Smooth muscle cell (in vitro differentiated cells): ENCODE measurements around the gene BPTF. TPM values are rescaled to one million over a fixed set of nuclear protein-coding genes. Genes with fewer than 3 reads are reported as not detected.
"Not testable (repeated sequence)": the region's sequence is repeated elsewhere in the genome, so short reads cannot be mapped to it uniquely, and the experiment has no call there.

Experiments used
- DNase-seq: peaks from one replicate; lab custom pipeline; 2025; ENCODE audit not compliant: unreplicated experiment; lab: John Stamatoyannopoulos, UW
- H2AFZ ChIP-seq: fragments of 200-600 bp; sonication (generic); 2 replicates; pipeline ENCODE4 v1.6.0; 2016; ENCODE audit warnings: antibody characterized with exemption, low read depth, mild to moderate bottlenecking
- H3F3A ChIP-seq: fragments of 200-600 bp; sonication (generic); 2 replicates; pipeline ENCODE4 v1.6.0; 2017; ENCODE audit warnings: antibody characterized with exemption, low read depth
- H3K27ac ChIP-seq: fragments of 200-600 bp; sonication (generic); 2 replicates; pipeline ENCODE4 v1.5.1; 2016; ENCODE audit warnings: low read depth, mild to moderate bottlenecking
- H3K27me3 ChIP-seq: fragments of 200-600 bp; sonication (generic); 2 replicates; pipeline ENCODE4 v1.6.1; 2016; ENCODE audit warnings: low read depth, mild to moderate bottlenecking
- H3K36me3 ChIP-seq: fragments of 200-600 bp; sonication (generic); 2 replicates; pipeline ENCODE4 v1.5.1; 2016; ENCODE audit warnings: low read depth
- H3K4me1 ChIP-seq: fragments of 200-600 bp; sonication (generic); 2 replicates; pipeline ENCODE4 v1.5.1; 2016; ENCODE audit warnings: low read depth
- H3K4me2 ChIP-seq: fragments of 200-600 bp; sonication (generic); 2 replicates; pipeline ENCODE4 v1.6.0; 2016; ENCODE audit warnings: mild to moderate bottlenecking
- H3K4me3 ChIP-seq: fragments of 200-600 bp; sonication (generic); 2 replicates; pipeline ENCODE4 v1.5.1; 2016; ENCODE audit warnings: mild to moderate bottlenecking
- H3K79me2 ChIP-seq: fragments of 200-600 bp; sonication (generic); 2 replicates; pipeline ENCODE4 v1.6.0; 2016; ENCODE audit warnings: low read depth, mild to moderate bottlenecking
- H3K9ac ChIP-seq: fragments of 200-600 bp; sonication (generic); 2 replicates; pipeline ENCODE4 v1.6.0; 2016; ENCODE audit warnings: low read depth
- H3K9me3 ChIP-seq: fragments of 200-600 bp; sonication (generic); replicated peaks from 2 replicates; pipeline ENCODE4 v1.5.1; 2016; ENCODE audit warnings: low read depth
- H4K20me1 ChIP-seq: fragments of 200-600 bp; sonication (generic); 2 replicates; pipeline ENCODE4 v1.6.0; 2016; ENCODE audit warnings: low read depth
- WGBS: methylation state at CpG from one replicate; pipeline ENCODE4 v1.1.7; 2016; ENCODE audit warnings: low lambda C conversion rate; 5-methylcytosine and 5-hydroxymethylcytosine counted together
- polyA plus RNA-seq: library from polyadenylated mRNA; unstranded; fragments of >200 nt; fragmentation: Nextera tagmentation; extraction: Ambion mirVana; gene quantifications from 2 replicates; pipeline ENCODE4 v1.2.1, GENCODE V29; 2016
- total RNA-seq: library from RNA; depleted of rRNA; stranded (reverse); fragments of >200 nt; gene quantifications from 2 replicates; pipeline ENCODE4 v1.2.3, GENCODE V29; 2014
- TF ChIP-seq, protein P1 (sequence below): fragments of 200-600 bp; sonication (generic); IDR thresholded peaks from 2 replicates; pipeline ENCODE4 v1.5.1; 2017; ENCODE audit warnings: borderline replicate concordance, mild to moderate bottlenecking, antibody characterized with exemption; ENCODE audit not compliant: insufficient read depth, poor library complexity, severe bottlenecking

BPTF gene
- total and polyA plus RNA-seq, 2 experiments from 2014 or later: 26.8 to 51.2 TPM

DNA sequence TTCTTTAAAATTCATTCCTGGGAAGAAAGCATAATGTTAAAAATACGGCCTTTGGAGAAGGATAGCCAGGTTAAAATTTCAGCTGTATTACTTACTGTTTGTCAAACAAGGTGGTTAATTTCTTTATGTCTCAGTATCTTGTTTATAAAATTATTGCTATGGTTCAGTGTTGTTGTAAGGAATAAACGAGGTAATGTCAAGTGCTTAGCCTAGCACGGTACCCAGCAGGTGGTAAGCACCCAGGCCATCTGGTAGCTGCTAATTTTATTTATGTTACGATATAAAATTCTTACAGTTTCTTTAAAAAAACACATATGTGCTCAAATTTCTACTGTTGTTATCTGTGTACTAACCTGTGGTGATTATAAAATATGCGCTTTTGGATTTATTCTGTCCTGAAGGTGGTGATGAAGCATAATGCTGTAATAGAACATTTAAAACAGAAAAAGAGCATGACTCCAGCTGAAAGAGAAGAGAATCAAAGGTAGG lies 122.1 kb downstream of the BPTF start:
- 97% methylated on average over 5 of the region's 5 CpGs for WGBS
- H3K27ac ChIP-seq: no peak overlapping the region
- no peak overlapping the region for H2AFZ ChIP-seq
- peaks cover 23% of the 10 kb centered on the region for H3K36me3 ChIP-seq
- H3K9me3 ChIP-seq: no peaks in the 10 kb centered on the region
- no peaks in the 10 kb centered on the region for H3K4me1 ChIP-seq
- H3K4me3 ChIP-seq: no peak overlapping the region
- no peak overlapping the region for H3K9ac ChIP-seq
- TF ChIP-seq, protein P1, sequence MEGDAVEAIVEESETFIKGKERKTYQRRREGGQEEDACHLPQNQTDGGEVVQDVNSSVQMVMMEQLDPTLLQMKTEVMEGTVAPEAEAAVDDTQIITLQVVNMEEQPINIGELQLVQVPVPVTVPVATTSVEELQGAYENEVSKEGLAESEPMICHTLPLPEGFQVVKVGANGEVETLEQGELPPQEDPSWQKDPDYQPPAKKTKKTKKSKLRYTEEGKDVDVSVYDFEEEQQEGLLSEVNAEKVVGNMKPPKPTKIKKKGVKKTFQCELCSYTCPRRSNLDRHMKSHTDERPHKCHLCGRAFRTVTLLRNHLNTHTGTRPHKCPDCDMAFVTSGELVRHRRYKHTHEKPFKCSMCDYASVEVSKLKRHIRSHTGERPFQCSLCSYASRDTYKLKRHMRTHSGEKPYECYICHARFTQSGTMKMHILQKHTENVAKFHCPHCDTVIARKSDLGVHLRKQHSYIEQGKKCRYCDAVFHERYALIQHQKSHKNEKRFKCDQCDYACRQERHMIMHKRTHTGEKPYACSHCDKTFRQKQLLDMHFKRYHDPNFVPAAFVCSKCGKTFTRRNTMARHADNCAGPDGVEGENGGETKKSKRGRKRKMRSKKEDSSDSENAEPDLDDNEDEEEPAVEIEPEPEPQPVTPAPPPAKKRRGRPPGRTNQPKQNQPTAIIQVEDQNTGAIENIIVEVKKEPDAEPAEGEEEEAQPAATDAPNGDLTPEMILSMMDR: no peak
- H3K4me2 ChIP-seq: no peak overlapping the region
- H3F3A ChIP-seq: no peaks in the 10 kb centered on the region
- H3K27me3 ChIP-seq: no peaks in the 10 kb centered on the region
- H4K20me1 ChIP-seq: no peaks in the 10 kb centered on the region
- no peak for DNase-seq
- H3K79me2 ChIP-seq: no peaks in the 10 kb centered on the region

DNA sequence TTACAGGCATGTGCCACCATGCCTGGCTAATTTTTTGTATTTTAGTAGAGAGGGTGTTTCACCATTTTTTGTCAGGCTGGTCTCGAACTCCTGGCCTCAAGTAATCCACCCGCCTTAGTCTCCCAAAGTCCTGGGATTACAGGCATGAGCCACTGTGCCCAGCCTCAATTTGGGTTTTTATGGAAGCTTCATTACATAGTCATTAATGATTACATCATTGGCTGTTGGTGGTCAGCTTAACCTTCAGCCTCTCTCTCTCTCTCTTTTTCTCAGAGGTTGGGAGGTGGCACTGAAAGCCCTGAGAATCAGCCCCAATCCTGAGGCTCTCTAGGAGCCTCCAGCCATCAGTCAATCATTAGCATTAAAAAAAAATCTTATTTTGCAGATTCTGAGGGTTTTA lies 125.6 kb downstream of the BPTF start:
- peaks cover 27% of the 10 kb centered on the region for H3K36me3 ChIP-seq

DNA sequence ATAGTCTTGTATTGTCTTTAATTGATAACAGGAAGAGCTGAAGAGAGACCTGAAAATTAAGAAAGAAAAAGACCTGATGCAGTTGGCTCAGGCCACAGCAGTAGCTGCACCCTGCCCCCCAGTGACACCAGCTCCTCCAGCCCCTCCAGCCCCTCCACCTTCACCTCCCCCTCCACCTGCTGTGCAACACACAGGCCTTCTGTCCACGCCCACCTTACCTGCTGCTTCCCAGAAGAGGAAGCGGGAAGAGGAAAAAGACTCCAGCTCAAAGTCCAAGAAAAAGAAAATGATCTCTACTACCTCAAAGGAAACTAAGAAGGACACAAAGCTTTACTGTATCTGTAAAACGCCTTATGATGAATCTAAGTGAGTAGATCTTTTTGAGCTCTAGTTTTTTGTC lies 134.2 kb downstream of the BPTF start:
- no peak overlapping the region for H3K4me2 ChIP-seq
- 99% methylated on average over 3 of the region's 3 CpGs for WGBS
- TF ChIP-seq, protein P1: no peak
- H2AFZ ChIP-seq: no peak overlapping the region
- no peaks in the 10 kb centered on the region for H3K4me1 ChIP-seq
- no peaks in the 10 kb centered on the region for H3K9me3 ChIP-seq
- no peak overlapping the region for H3K9ac ChIP-seq
- no peaks in the 10 kb centered on the region for H3K79me2 ChIP-seq
- DNase-seq: no peak
- no peaks in the 10 kb centered on the region for H3K27me3 ChIP-seq
- peaks cover 8% of the 10 kb centered on the region for H3K36me3 ChIP-seq
- no peaks in the 10 kb centered on the region for H3F3A ChIP-seq
- no peak overlapping the region for H3K27ac ChIP-seq
- peaks cover 6% of the 10 kb centered on the region for H4K20me1 ChIP-seq
- H3K4me3 ChIP-seq: no peak overlapping the region

More for the DNA sequence above, 125.6 kb downstream of the BPTF start:
- DNase-seq: no peak
- TF ChIP-seq, protein P1: no peak
- no peak overlapping the region for H3K4me2 ChIP-seq
- no peaks in the 10 kb centered on the region for H3K27me3 ChIP-seq
- no peaks in the 10 kb centered on the region for H3K4me1 ChIP-seq
- WGBS: 95% methylated on average over 2 of the region's 2 CpGs
- H4K20me1 ChIP-seq: no peaks in the 10 kb centered on the region
- no peaks in the 10 kb centered on the region for H3K9me3 ChIP-seq
- no peak overlapping the region for H3K4me3 ChIP-seq
- no peak overlapping the region for H3K9ac ChIP-seq
- no peaks in the 10 kb centered on the region for H3F3A ChIP-seq
- H3K79me2 ChIP-seq: no peaks in the 10 kb centered on the region
- H2AFZ ChIP-seq: no peak overlapping the region
- H3K27ac ChIP-seq: no peak overlapping the region

DNA sequence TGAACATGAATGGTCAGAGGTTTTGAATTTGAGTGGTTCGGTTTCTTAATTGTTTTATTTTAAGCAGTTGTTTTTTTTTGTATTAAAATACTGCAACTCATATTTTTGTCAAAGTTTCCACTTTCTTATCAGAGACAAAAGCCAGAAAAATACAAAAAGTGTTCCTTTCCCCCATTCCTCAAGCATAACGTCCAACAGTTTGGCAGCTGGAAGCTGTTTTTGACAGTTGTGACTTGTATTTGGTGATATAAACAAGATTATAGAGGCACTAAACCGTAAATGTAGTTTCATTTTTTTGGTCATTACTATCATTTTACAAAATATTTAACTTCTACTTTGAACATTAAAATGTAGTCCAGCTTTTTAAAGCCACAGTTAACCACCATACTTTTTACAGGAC lies 135.0 kb downstream of the BPTF start:
- H3K4me2 ChIP-seq, H3K4me1 ChIP-seq, DNase-seq, H3K36me3 ChIP-seq, H4K20me1 ChIP-seq, H3K27me3 ChIP-seq, H3K4me3 ChIP-seq, H3K27ac ChIP-seq, H3K79me2 ChIP-seq, H3F3A ChIP-seq, H3K9me3 ChIP-seq, H3K9ac ChIP-seq, H2AFZ ChIP-seq: not testable (repeated sequence)
- WGBS: 91% methylated on average over 3 of the region's 3 CpGs

DNA sequence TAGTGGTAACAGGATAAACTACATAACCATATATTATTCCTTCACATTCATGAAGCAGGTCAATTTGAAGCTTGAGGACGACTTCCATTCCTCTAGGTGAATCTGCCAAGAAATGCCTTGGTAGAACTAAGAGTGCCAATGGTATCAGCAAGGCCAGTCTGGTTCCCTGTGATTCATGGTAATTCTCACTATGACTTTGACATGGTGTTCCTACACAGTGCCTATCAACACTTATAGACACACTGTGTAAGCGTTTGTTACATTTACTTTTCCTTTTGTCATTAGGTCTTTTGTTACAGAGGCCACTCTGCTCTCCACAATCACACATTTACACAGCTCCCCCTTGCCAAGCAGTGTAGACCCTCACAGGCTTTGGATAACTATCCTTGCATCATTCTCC lies 136.9 kb downstream of the BPTF start:
- H3K36me3 ChIP-seq, H3K9me3 ChIP-seq, H2AFZ ChIP-seq, H3K4me1 ChIP-seq, H4K20me1 ChIP-seq, H3K4me3 ChIP-seq, H3K27me3 ChIP-seq, H3K79me2 ChIP-seq, H3K9ac ChIP-seq, H3K27ac ChIP-seq, H3F3A ChIP-seq, DNase-seq, H3K4me2 ChIP-seq: not testable (repeated sequence)
- 90% methylated on average over 2 of the region's 2 CpGs for WGBS
